Measurements from ENCODE around the gene INTS6.

DNA sequence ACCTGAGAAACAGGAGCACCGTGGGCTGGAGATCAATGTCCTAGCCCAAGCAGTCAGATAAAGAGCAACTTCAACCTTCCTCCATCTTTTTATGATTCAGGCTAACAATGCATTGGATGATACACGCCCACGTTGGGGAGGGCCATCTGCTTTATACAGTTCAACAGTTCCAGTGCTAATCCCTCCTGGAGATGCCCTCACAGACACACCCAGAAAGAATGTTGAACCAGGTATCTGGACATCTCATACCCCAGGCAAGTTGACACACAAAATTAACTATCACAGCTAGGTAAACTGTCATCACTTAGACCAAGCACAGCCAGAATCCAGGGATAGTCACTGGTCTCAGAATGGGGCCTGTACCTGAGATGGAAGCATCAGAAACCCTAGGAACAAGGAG lies 134.0 kb downstream of the INTS6 start:
- TF ChIP-seq, protein P1, sequence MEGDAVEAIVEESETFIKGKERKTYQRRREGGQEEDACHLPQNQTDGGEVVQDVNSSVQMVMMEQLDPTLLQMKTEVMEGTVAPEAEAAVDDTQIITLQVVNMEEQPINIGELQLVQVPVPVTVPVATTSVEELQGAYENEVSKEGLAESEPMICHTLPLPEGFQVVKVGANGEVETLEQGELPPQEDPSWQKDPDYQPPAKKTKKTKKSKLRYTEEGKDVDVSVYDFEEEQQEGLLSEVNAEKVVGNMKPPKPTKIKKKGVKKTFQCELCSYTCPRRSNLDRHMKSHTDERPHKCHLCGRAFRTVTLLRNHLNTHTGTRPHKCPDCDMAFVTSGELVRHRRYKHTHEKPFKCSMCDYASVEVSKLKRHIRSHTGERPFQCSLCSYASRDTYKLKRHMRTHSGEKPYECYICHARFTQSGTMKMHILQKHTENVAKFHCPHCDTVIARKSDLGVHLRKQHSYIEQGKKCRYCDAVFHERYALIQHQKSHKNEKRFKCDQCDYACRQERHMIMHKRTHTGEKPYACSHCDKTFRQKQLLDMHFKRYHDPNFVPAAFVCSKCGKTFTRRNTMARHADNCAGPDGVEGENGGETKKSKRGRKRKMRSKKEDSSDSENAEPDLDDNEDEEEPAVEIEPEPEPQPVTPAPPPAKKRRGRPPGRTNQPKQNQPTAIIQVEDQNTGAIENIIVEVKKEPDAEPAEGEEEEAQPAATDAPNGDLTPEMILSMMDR (IDR thresholded peaks at IDR 0.05): no peak
- TF ChIP-seq POLR2A (IDR thresholded peaks at IDR 0.05): no peak
